ENCODE measurements around the gene BHMT2. TPM values are rescaled to one million over a fixed set of nuclear protein-coding genes. Genes with fewer than 3 reads are reported as not detected.

Gene BHMT2
- total and polyA plus RNA-seq, 4 donors = 2.8 to 29.6 (median 6.2) TPM

- no peak overlapping the region for H3K4me3 ChIP-seq (ENCODE audit: low read depth, low read length)
- WGBS (ENCODE audit: insufficient coverage) = 32% methylated on average over 3 of the region's 15 CpGs
- no peak overlapping the region for H3K27ac ChIP-seq (ENCODE audit: low read depth, low read length)
- H3K4me1 ChIP-seq (ENCODE audit: control insufficient read depth, insufficient read depth, low read length) = peaks cover 14% of the 10 kb centered on the region
- no peaks in the 10 kb centered on the region for H3K36me3 ChIP-seq (ENCODE audit: control insufficient read depth, insufficient read depth, low read length)
- H3K27me3 ChIP-seq (ENCODE audit: control insufficient read depth, insufficient read depth, low read length) = peaks cover 34% of the 10 kb centered on the region
- no peaks in the 10 kb centered on the region for H3K9me3 ChIP-seq (ENCODE audit: control insufficient read depth, insufficient read depth, low read length)
- no peak for DNase-seq (ENCODE audit: low read depth in 4 of 6, low spot score in 6 of 6)
Observed at GRCh38 chr5:79109527-79110492, 40.2 kb downstream of the BHMT2 start.

GRCh38 chr5:79111387-79111959 is 41.9 kb downstream of the BHMT2 start, which contains the start of gene BHMT:
Gene BHMT, plus strand, starts transcription at chr5:79111809. Its CDS starts 77 bp downstream, at chr5:79111886.
- WGBS (ENCODE audit: insufficient coverage) = 16% methylated on average over 32 of the region's 32 CpGs
- H3K4me1 ChIP-seq (ENCODE audit: control insufficient read depth, insufficient read depth, low read length) = peaks cover 14% of the 10 kb centered on the region
- peaks cover 34% of the 10 kb centered on the region for H3K27me3 ChIP-seq (ENCODE audit: control insufficient read depth, insufficient read depth, low read length)
- H3K27ac ChIP-seq (ENCODE audit: low read depth, low read length) = no peak within 1 kb of the TSS
- no peak within 1 kb of the TSS for H3K4me3 ChIP-seq (ENCODE audit: low read depth, low read length)
- DNase-seq (ENCODE audit: low read depth in 4 of 6, low spot score in 6 of 6) = no peak
- no peaks in the 10 kb centered on the region for H3K36me3 ChIP-seq (ENCODE audit: control insufficient read depth, insufficient read depth, low read length)
- no peaks in the 10 kb centered on the region for H3K9me3 ChIP-seq (ENCODE audit: control insufficient read depth, insufficient read depth, low read length)

GRCh38 chr5:79111960-79112702 is 42.6 kb downstream of the BHMT2 start:
- DNase-seq (ENCODE audit: low read depth in 4 of 6, low spot score in 6 of 6) = peak in 1 of 6 donors; percentile 7

GRCh38 chr5:79112703-79113058 is 43.1 kb downstream of the BHMT2 start:
- Histone ChIP-seq H3K27me3 (ENCODE audit: control insufficient read depth, insufficient read depth, low read length) (peaks cover 34% of the 10 kb centered on the region), H3K4me1 (ENCODE audit: control insufficient read depth, insufficient read depth, low read length) (peaks cover 11% of the 10 kb centered on the region), H3K27ac (ENCODE audit: low read depth, low read length) (no peak overlapping the region), H3K9me3 (ENCODE audit: control insufficient read depth, insufficient read depth, low read length) (no peaks in the 10 kb centered on the region), H3K4me3 (ENCODE audit: low read depth, low read length) (no peak overlapping the region), H3K36me3 (ENCODE audit: control insufficient read depth, insufficient read depth, low read length) (no peaks in the 10 kb centered on the region)
- WGBS (ENCODE audit: insufficient coverage) = 72% methylated on average over 3 of the region's 5 CpGs
- DNase-seq (ENCODE audit: low read depth in 4 of 6, low spot score in 6 of 6) = no peak

More at GRCh38 chr5:79111960-79112702, 42.6 kb downstream of the BHMT2 start:
- Histone ChIP-seq H3K9me3 (ENCODE audit: control insufficient read depth, insufficient read depth, low read length) (no peaks in the 10 kb centered on the region), H3K36me3 (ENCODE audit: control insufficient read depth, insufficient read depth, low read length) (no peaks in the 10 kb centered on the region), H3K4me3 (ENCODE audit: low read depth, low read length) (no peak overlapping the region), H3K27me3 (ENCODE audit: control insufficient read depth, insufficient read depth, low read length) (peaks cover 34% of the 10 kb centered on the region), H3K27ac (ENCODE audit: low read depth, low read length) (no peak overlapping the region), H3K4me1 (ENCODE audit: control insufficient read depth, insufficient read depth, low read length) (peaks cover 14% of the 10 kb centered on the region)
- 5% methylated on average over 39 of the region's 39 CpGs for WGBS (ENCODE audit: insufficient coverage)

GRCh38 chr5:79119486-79119885 is 49.9 kb downstream of the BHMT2 start:
- Histone ChIP-seq H3K36me3 (ENCODE audit: control insufficient read depth, insufficient read depth, low read length) (no peaks in the 10 kb centered on the region), H3K4me1 (ENCODE audit: control insufficient read depth, insufficient read depth, low read length) (no peaks in the 10 kb centered on the region), H3K27me3 (ENCODE audit: control insufficient read depth, insufficient read depth, low read length) (no peaks in the 10 kb centered on the region), H3K27ac (ENCODE audit: low read depth, low read length) (no peak overlapping the region), H3K4me3 (ENCODE audit: low read depth, low read length) (no peak overlapping the region), H3K9me3 (ENCODE audit: control insufficient read depth, insufficient read depth, low read length) (no peaks in the 10 kb centered on the region)
- no peak for DNase-seq (ENCODE audit: low read depth in 4 of 6, low spot score in 6 of 6)
- WGBS (ENCODE audit: insufficient coverage) = no CpG with 5 or more reads among the region's 4 CpGs

- no peak overlapping the region for H3K27ac ChIP-seq (ENCODE audit: low read depth, low read length)
- no CpG with 5 or more reads among the region's 4 CpGs for WGBS (ENCODE audit: insufficient coverage)
- H3K9me3 ChIP-seq (ENCODE audit: control insufficient read depth, insufficient read depth, low read length) = no peaks in the 10 kb centered on the region
- H3K36me3 ChIP-seq (ENCODE audit: control insufficient read depth, insufficient read depth, low read length) = no peaks in the 10 kb centered on the region
- H3K4me1 ChIP-seq (ENCODE audit: control insufficient read depth, insufficient read depth, low read length) = no peaks in the 10 kb centered on the region
- H3K4me3 ChIP-seq (ENCODE audit: low read depth, low read length) = no peak overlapping the region
- no peak for DNase-seq (ENCODE audit: low read depth in 4 of 6, low spot score in 6 of 6)
- H3K27me3 ChIP-seq (ENCODE audit: control insufficient read depth, insufficient read depth, low read length) = no peaks in the 10 kb centered on the region
Observed at GRCh38 chr5:79120221-79120620, 50.7 kb downstream of the BHMT2 start.

- no peak for DNase-seq (ENCODE audit: low read depth in 4 of 6, low spot score in 6 of 6)
- H3K4me1 ChIP-seq (ENCODE audit: control insufficient read depth, insufficient read depth, low read length) = no peaks in the 10 kb centered on the region
- no peaks in the 10 kb centered on the region for H3K36me3 ChIP-seq (ENCODE audit: control insufficient read depth, insufficient read depth, low read length)
- H3K4me3 ChIP-seq (ENCODE audit: low read depth, low read length) = no peak overlapping the region
- H3K27ac ChIP-seq (ENCODE audit: low read depth, low read length) = no peak overlapping the region
- no peaks in the 10 kb centered on the region for H3K9me3 ChIP-seq (ENCODE audit: control insufficient read depth, insufficient read depth, low read length)
- no peaks in the 10 kb centered on the region for H3K27me3 ChIP-seq (ENCODE audit: control insufficient read depth, insufficient read depth, low read length)
Observed at GRCh38 chr5:79122973-79123372, 53.4 kb downstream of the BHMT2 start.

- Histone ChIP-seq H3K4me1 (ENCODE audit: control insufficient read depth, insufficient read depth, low read length) (no peaks in the 10 kb centered on the region), H3K27me3 (ENCODE audit: control insufficient read depth, insufficient read depth, low read length) (no peaks in the 10 kb centered on the region), H3K27ac (ENCODE audit: low read depth, low read length) (no peak overlapping the region), H3K4me3 (ENCODE audit: low read depth, low read length) (no peak overlapping the region), H3K36me3 (ENCODE audit: control insufficient read depth, insufficient read depth, low read length) (no peaks in the 10 kb centered on the region), H3K9me3 (ENCODE audit: control insufficient read depth, insufficient read depth, low read length) (no peaks in the 10 kb centered on the region)
- WGBS (ENCODE audit: insufficient coverage) = no CpG with 5 or more reads among the region's 1 CpG
- no peak for DNase-seq (ENCODE audit: low read depth in 4 of 6, low spot score in 6 of 6)
Observed at GRCh38 chr5:79124607-79125006, 55.0 kb downstream of the BHMT2 start.

- no peaks in the 10 kb centered on the region for H3K36me3 ChIP-seq (ENCODE audit: control insufficient read depth, insufficient read depth, low read length)
- 66% methylated on average over 2 of the region's 6 CpGs for WGBS (ENCODE audit: insufficient coverage)
- no peak for DNase-seq (ENCODE audit: low read depth in 4 of 6, low spot score in 6 of 6)
- H3K4me3 ChIP-seq (ENCODE audit: low read depth, low read length) = no peak overlapping the region
- H3K4me1 ChIP-seq (ENCODE audit: control insufficient read depth, insufficient read depth, low read length) = peaks cover 3% of the 10 kb centered on the region
- H3K27ac ChIP-seq (ENCODE audit: low read depth, low read length) = no peak overlapping the region
- H3K9me3 ChIP-seq (ENCODE audit: control insufficient read depth, insufficient read depth, low read length) = no peaks in the 10 kb centered on the region
- H3K27me3 ChIP-seq (ENCODE audit: control insufficient read depth, insufficient read depth, low read length) = no peaks in the 10 kb centered on the region
Observed at GRCh38 chr5:79130781-79131180, 61.2 kb downstream of the BHMT2 start.
